Astrocyte of the hippocampus (primary cell): ENCODE data around the gene MRPL24.

ENCODE experiments used
- DNase-seq: peaks from one replicate; pipeline ENCODE4 v3.0.0; 2011; ENCODE audit warnings: low read depth, low spot score

MRPL24 gene

DNA sequence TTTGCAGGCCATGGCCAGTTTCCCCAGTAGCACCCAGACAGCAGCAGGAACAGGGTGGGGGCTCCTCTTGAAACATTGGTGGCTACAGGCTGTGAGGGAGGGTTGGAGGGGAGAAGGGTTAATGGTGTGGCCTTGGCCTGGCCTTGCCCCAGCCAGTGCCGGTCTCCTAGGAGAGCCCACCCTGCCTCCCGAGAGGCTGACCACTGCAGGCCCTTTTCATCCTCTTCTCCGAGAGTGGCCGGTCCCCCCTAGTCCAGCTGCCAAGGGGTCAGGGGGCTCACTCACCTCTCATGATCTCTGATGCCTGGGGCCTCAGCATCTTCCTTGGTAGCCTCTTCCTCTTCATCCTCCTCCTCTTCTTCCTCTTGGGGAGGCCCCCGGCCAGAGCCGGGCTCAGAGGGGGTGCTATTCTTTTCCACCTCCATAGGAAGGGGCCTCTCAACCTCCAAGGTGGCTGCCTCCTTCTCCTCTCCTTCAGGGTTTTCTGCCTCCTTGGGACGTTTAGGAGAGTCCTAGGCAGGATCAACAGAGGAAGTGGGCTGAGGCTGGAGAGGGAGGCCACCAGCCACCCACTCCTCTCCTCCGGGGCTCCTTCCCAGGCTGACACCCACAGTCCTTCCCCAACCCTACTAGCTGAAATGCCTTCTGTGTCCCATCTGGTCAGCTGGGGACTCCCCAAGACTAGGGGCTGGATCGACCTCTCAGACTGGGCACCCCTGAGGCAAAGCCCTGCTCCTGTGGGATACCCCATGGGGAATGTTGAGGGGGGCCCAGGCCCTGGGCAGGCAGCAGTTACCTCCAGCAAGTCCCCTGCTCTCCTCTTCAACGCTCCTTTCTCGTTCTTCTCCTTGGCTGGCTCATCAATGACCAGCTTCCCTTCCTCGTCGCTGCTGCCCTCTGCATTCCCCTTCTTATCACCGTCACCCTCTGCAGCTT is 2.7 kb upstream of the MRPL24 start:
- no peak for DNase-seq

DNA sequence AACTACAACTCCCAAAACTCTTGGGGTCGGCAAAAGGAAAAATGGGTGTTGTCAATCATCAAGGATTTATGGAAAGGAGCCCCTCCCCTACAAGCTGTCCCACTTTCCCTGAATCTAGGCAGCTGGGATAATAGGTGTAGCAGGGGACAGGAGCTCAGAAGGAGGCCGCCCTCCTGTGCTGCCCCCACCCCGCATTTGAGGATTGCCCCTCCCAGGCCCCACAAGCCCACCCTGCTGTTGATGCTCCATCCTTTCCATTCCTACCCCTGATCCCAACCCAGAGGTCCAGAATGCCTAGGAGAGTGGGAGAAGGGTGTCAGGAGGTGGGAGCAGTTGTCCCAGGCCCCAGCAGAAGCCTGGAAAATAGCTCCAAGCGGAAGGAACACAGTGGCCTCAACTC is 1.9 kb upstream of the MRPL24 start:
- DNase-seq = no peak

DNA sequence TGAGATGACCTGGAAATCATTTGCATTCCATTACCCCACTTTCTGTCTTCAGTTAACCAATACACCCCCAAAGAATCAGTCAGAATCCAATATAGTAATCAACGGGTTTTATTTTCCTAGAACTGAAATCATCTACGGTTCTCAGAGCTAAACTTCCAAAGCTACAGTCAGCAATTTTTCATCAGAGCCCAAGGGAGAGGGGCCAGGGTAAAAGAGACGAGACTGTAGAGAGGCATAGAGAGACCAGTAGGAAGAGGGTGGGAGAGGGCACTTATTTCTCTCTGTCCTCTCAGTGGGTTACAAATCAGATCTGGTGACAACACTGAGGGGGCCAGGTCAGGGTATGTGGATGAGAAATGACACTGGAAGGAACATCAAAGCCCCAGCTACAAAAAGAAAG is 1.1 kb upstream of the MRPL24 start:
- DNase-seq = no peak

DNA sequence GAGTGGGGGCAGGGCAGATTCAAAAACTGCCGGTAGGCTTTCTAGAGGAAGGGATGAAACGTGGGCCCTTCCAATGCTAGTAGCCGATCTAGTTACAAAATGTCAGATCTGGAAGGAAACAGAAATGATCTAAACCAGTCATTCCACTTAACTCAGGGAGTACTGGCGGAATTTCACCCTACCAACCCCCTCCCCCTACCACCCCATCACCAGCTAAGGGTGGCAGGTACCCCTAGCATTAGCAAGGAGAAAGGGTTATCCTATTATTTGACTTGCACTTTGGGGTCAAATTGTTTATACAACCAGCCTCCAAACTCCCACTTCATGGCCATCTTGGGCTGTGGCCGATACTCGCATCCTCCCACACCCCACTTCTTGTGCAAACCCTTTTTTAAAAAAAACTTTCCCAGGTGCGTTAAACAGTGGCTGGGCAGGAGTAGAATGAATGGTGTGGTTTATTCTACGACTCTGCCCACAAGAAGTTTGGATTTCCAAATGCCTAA is 644 bp upstream of the MRPL24 start:
- DNase-seq = no peak

DNA sequence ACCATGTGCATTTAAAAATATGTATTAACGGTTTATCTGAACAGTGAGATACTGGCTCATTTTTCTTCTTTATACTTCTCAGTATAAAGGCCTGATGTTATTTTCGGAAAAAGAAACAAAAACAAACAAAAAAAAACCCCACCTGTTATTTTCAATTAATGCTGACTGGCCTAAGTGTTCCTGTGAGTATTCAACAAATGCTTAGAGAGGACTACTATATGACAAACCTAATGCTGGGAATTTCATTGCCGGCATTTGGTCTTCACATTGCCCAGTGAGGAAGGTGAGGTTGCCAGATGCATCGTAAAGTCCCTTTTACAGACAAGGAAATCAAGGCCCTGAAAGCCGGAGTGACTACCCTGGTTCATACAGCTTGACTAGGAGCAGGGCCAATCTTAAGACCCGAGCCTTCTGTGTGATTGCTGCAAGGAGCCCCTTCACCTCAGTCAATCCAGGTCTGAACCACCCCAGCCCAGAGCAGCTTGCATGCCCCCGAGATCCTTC is 599 bp downstream of the MRPL24 start:
- DNase-seq = no peak

DNA sequence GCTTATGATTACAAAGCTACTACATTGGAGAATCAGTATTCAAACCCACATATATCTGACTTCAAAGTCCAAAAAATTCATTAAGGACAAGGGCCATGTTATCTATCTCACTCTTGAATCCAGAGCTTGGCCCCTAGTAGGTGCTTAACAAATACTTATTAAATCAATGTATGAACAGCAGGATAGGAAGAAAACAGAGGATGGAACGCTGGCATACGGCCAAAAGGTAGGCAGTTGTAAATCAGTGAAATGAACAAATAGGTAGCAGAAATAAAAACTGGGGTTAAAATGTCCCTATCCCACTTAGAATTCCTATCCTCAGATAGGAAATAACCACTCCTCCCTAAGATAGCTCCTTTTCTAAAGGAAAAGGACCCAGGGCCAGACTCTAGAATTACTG is 2.0 kb downstream of the MRPL24 start:
- no peak for DNase-seq

DNA sequence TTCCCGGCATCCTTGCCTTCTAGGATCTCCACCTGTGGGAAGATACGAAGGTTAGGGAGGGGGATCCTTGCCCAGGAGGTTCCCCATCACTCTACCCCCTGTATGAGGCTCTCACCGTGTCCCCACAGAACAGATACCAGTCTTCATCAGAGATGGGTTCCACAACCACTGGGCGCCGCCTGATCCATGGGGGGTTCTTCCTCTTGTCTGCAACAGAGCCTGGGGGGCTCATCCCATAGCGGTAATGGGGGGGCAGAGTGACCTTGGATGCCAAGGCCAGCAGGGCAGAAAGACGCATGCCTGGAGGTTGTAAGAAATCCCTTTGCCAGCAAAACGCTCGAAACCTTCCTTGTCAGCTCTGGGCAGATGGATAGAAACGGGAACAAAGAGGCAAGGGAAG is 2.5 kb downstream of the MRPL24 start:
- no peak for DNase-seq

DNA sequence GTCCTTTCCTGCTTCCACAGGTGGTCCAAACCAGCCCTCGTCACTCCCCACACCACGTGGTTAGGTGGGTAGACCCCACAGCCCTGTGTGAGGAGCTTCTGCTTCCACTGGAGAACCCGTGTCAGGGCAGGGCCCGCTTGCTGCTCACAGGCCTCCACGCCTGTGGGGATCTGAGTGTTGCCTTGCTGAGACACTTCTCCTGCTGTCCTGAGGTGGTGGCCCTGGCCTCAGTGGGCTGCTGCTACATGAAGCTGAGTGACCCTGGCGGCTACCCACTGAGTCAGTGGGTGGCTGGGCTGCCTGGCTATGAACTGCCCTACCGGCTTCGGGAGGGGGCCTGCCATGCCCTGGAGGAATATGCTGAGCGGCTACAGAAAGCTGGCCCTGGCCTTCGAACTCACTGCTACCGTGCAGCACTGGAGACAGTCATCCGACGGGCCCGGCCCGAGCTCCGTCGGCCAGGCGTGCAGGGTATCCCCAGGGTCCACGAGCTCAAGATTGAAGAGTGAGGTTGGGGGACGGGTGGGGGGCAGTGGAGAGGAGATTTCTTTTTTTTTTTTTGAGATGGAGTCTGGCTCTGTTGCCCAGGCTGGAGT is 6.8 kb downstream of the MRPL24 start:
- no peak for DNase-seq

DNA sequence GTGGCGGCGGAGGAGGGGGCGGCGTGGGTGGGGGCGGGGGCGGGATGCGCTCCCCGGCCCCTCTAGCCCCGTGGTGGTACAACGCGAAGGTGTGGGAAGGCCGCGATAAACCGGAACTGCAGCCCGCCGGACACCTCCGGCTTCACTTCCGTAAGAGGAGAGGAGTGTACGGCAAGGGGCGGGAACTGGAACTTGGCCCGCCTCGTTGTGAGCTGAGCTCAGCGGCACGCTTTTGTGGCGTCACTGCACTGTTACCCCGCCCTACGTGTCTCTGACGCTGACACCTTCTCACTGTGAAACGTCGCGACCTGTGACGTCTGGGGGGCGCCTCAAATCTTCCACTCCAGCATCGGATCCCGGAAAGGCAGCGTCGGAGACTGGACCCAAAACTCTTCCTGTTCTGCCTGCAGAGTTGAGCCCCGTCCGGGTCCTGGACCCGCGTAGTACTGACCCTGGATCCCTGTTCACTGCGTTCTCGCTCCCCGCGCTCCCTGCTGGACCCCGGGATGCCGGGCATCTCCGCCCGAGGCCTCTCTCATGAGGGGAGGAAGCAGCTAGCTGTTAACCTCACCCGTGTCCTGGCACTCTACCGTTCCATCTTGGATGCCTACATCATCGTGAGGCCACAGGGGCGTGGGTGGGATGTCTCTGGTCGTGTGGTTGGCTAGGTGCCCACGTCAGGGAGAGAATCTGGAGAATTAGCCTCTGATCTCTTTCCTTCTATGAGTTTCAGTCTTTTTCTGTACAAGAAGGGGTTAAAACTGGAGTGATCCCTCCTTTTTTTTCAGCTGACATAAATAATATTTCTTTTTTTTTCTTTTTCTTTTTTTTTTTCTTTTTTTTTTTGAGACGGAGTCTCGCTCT is 12.1 kb downstream of the MRPL24 start, which contains the start of gene ISG20L2:
ISG20L2 (minus strand) TSS at position 168 of the 864 bp plus-strand sequence. CDS start 1,114 bp downstream, outside the sequence.
- DNase-seq = peak; percentile 99

DNA sequence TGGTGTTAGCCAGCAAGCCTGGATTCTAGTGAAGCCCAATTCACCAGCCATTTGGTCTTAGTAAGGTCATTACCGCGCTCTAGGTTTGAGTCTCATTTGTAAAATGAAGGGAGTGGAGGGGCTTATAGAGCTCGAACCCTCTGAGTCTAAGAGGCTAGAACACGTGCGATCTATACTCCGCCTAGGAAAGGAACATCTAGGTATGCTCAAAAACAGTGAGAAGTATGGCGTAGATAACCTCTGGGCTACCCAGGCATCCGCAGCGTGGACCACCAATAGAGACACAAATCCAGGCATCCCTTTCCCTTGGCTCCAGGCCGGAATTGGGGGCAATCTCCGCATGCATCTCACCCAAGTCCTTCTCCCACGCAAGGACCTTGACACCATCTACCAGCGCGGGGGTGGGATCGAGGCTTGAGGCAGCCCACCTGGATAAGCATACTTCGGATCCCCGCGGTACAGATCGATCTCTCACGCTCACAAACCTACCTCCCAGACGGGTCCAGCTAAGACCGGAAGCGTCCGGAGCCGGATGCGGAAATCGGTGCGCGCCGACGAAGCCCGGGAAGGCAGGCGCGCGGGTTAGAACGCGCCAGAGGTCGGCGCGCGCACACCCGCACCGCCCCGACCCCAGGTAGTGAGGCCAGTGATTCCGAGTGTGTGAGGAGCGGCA is 12.8 kb downstream of the MRPL24 start, which contains the start of gene METTL25B:
METTL25B (plus strand) TSS at position 544 of the 673 bp plus-strand sequence. CDS start 636 bp downstream, outside the sequence.
- peak; percentile 91 for DNase-seq

DNA sequence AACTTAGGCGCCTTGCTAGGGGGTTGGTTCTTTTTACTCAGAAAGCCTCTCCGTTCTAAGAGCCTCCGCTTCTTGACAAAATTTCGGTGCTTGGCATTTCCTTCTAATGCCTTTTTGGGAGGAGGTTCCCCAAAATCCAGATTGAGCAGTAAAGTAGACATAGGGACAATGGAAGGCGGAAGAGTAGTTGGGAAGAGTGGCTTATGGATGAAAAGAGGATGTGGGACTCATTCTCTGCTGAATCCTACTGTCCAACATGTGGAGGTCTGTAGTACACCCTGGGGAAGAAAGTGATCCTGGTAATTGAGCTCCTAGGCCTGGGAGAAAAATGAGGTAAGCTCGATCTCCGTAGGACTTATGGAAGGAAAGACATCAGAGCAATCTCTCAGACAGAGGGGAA is 13.4 kb downstream of the MRPL24 start:
- no peak for DNase-seq

DNA sequence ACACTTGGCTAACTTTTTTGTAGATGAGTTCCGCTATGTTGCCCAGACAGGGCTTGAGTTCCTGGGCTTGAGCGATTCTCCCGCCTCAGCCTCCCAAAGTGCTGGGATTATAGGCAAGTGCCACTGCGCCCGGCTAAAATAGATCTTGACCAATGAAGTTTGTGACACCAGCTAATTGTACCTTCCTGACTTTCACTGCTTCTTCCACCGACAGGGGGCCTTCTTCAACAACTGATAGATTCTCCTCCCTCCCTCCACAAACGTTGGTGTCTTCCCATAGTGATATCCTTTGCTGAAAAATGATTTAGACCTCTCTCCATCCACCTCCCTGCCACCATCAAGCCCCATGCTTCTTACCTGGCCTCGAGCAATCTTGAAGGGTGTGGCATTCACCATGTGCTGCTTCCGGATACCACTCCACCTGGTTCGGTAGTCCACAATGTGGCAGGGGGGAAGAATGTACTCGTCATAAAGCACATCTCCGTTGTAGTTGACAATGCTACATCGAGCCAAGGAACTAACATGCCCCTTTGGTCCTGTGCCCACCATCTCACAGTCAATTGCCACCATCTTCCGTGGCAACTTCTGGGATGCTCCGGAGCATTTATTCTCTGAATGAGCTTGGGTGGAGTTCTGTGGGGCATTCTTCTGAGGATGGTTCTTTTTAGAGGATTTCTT is 14.2 kb downstream of the MRPL24 start:
- DNase-seq = peak; percentile 72

DNA sequence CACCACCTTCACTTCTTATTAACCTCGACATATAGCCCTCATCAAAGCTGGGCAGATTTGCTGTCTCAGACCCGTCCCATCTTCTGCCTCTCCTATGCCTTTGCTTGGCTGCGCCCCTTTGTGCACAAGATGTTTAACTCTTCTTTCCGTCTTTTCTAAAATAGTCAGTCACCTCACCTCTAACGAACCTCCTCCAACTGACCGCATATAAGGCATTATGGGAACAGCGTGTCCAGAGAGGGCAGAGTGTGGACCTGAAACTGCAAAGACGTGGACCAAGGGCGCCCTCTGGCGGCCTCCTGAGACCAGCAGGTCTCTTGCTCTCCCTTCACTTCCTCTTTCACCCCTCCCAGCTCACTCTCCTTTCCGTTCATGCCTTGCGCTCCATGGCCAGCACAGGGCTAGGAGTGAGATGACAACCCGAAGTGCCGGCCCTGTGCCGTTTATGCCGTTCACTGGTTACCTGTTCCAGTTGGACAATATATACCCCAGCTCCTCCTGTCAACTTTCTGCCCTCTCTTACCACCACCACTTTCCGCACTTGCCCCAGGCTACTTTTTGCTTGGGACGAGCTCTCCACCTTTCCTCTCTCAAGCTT is 15.1 kb downstream of the MRPL24 start:
- DNase-seq = peak; percentile 96

DNA sequence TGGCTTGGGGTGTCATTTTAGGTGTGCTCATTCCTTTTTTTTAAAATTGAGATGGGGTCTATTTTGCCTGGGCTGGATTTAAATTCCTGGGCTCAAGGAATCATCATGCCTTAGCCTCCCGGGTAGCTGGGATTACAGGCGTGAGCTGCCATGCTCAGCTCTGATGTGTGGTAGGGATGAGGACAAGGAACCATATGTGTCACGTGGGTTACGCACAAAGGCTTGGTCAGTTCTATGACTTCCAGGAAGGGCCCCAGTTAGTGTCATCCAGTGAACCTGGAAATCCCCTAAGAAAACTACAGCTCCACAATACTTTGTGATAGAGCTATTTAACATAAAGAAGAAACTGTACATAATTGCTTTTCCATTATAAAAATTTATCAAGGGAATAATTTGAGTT is 19.4 kb downstream of the MRPL24 start:
- no peak for DNase-seq

DNA sequence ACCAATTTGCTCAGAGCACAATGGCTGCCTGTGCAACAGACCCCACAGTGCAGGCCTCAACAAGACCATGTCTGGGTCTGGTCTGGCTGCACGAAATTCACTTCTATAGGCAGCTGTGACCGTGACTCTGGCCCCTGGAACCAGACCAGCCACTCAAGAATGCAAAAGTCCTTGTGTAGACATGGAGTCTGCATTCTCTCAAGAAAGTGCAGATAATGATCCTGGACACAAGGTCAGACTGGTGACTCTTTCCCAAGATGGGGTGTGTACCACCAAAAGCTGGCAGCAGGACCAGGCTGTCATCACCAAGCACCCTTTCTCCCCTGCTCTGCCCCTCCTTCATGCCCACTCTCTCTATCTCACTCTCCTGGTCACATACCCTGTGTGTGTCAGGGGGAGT is 19.8 kb downstream of the MRPL24 start:
- DNase-seq = no peak

DNA sequence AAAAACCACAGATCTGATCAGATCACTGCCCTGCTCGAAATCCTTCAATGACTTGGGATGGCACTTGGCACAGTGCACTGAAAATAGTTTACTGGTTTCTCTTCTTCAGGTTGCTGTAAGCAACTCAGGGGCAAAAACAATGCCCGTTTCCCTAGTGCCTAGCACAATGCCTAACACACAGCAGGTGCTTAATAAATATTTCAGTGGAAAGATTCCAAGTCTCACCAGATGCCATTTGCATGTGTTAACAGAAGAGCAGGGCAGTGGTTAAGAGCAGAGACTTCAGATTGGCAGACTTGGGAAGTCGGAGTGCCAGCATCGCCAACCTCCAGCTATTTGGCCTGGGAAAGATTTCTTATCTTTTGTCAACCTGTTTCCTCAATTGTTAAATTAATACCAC is 23.5 kb downstream of the MRPL24 start:
- DNase-seq = no peak

DNA sequence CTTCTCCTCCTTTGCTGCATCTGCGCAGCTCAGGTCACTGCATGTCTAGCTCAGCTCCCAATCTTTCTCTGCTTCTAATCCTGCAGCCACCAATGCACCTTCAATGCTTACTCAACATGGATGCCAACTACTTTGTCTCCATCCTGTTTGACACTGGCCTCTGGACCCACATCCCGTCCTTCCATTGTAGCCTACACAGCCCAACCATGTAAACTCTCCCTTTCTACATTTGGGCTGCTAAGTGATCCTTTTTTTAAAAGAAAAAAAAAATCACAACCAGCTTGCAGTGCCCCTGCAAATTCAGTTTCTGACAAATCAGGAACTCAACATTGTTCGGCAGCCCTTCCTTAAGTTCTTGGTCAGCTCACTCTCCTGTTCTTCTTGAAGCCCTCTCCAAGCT is 26.1 kb downstream of the MRPL24 start:
- no peak for DNase-seq

DNA sequence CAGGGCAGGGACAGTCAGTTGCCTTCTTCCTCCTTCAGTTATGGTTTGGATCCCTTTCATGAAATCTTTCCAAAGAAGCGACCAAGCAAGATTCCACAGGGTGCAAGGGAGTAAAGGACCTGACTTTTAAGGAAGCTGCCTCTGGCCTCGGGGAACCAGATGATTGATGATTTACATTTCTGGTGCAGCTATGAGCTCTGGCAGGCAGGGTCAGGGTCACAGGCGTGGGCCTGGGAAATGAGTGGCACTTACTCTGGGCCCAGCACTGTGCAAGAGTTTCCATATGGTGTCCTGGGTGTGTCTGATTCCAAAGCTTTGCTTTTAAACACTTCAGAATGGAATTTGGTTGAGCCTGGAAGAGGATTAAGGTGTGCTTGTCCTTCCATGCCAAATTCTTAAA is 28.3 kb downstream of the MRPL24 start:
- DNase-seq = no peak

DNA sequence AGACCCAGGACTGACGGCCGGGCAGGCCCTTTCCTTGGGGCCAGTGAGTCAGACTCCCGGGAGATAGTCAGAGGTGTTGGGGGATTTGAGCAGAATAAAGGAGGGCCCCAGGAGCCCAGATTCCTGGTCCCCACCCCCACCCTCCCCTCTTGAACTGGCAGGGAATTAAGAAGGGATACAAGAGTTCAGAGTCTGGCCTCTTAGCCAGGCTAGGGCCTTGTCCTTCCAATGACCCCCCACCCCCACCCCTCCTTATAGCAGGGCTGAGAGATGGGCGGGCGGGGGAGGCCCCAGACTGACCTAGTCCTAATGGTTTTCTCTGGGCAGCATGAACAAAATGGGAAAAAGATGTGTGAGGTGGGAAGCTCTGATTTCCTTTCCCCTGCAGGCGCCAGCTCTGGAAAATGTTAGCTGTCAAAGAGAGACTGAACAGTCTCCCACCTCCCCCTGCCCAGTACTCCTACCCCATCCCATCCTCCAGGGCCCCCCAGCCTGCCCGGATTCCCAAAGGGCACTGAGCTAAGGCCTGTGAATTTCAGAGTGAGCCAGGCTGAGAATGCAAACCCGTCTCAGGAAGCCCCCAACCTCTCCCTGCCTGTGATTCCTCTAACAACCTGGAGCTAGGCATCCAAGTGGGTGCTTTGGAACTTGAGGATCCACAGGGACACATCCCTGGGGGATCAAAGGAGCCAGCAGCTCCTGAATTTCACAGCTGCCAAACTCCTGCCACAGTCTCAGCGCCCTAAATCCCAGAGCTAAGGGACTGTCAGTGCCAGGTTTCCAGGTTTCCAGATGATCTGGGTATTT is 29.7 kb downstream of the MRPL24 start:
- no peak for DNase-seq
